ENCODE data around the gene KIAA2012.

Gene KIAA2012

GRCh38 chr2:202142540-202142939 lies 69.5 kb downstream of the KIAA2012 start:
- no peak for FAIRE-seq
- DNase-seq (ENCODE audit: insufficient read length, low spot score): no peak

DNA sequence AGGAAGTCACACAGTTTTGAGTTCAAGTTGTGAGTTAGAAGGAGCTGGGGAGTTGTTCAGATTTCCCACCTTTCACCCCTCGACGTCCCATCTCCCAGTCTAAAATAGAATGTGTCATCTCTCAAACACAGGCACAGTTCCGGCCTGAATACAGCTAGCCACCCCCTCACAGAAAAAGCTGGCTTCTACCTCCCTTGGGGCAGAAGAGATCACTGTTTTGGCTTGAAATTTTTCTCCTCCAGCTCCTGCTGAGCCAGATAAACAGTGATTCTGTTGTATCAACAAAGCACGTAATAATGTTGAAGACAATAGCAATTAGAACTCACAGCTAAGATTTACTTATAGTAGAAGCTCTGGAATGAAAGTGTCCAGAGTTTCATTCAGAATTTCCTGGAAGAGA lies 74.7 kb downstream of the KIAA2012 start:
- FAIRE-seq: no peak

GRCh38 chr2:202148515-202149154 lies 75.6 kb downstream of the KIAA2012 start:
- FAIRE-seq (no peak), DNase-seq (ENCODE audit: insufficient read length, low spot score) (no peak)

More for the DNA sequence above, 74.7 kb downstream of the KIAA2012 start:
- no peak for DNase-seq (ENCODE audit: insufficient read length, low spot score)

- no peak for FAIRE-seq
- no peak for DNase-seq (ENCODE audit: insufficient read length, low spot score)
Measured at GRCh38 chr2:202149155-202149762, 76.2 kb downstream of the KIAA2012 start.

DNA sequence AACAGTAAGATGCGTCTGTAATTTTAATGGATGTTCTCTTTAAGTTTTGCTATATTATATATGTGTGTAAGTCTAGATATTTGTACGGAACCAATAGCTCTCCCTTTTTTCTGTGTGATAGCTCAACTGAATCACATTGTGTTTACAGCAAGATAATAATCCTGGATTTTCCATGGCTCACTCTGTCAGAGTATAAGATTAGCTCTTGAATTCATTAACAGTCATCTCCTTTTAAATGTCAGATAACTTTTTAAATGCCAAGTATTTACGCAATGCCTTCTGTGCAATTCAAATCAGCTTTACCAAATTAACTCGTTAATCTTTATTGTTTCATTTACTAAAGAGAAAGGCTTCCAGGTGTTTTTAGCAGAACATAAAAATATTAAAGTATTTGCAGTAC lies 76.9 kb downstream of the KIAA2012 start:
- DNase-seq (ENCODE audit: insufficient read length, low spot score): no peak
- no peak for FAIRE-seq

DNA sequence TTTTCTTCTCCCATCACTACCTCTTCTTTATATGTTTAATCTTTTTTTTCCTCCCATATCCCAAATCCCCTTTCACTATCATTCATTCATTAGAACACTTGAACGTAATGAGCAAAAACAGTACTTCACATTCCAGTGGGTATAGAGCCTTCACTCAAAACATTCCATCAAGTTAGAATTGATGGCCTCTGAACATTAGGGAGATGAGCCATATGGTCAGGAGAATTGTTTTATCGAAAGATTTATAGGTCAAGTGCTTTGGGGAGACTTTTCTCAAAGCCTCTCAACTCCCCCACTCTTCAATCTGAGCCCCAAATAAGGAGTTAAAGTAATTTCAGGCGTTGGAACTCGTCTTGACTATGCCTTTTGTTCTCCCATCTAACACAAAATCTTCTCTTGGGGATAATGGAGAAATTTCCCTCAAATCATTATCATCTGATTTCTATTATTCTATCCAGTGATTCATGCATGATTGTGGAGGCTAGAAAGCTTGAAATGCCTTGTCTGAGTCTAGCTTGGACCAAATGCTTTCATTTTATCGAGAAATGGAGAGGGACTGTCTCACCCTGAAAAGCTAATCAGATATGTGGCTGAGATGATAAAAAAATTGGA lies 79.2 kb downstream of the KIAA2012 start:
- DNase-seq (ENCODE audit: insufficient read length, low spot score) (no peak), FAIRE-seq (no peak)

- no peak for DNase-seq (ENCODE audit: insufficient read length, low spot score)
Measured at GRCh38 chr2:202154613-202155012, 81.6 kb downstream of the KIAA2012 start.

GRCh38 chr2:202157211-202157990 lies 84.3 kb downstream of the KIAA2012 start:
- no peak for FAIRE-seq
- no peak for DNase-seq (ENCODE audit: insufficient read length, low spot score)

More at GRCh38 chr2:202154613-202155012, 81.6 kb downstream of the KIAA2012 start:
- FAIRE-seq: no peak

DNA sequence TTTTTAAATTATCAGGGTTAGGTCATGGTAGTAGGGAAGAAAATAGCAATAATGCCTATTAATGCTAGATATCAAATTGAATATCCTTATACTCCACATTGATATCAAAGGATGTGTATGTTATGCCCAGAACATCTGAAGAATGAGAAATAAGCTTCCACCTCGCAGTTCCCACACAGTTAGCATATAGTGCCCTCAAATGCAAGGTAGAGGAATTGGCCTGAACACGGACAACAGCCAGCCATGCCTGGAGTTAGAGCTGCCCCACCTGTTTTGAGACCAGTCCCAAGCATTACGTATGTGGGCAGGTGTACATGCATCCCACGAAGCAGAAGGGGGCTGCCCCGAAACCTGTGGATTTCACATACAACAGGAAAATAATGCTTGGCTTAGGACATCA lies 85.7 kb downstream of the KIAA2012 start:
- DNase-seq (ENCODE audit: insufficient read length, low spot score) (peak; percentile 42), FAIRE-seq (peak; percentile 46)

GRCh38 chr2:202161151-202161835 lies 88.2 kb downstream of the KIAA2012 start:
- FAIRE-seq (peak; percentile 86), DNase-seq (ENCODE audit: insufficient read length, low spot score) (peak; percentile 35)

DNA sequence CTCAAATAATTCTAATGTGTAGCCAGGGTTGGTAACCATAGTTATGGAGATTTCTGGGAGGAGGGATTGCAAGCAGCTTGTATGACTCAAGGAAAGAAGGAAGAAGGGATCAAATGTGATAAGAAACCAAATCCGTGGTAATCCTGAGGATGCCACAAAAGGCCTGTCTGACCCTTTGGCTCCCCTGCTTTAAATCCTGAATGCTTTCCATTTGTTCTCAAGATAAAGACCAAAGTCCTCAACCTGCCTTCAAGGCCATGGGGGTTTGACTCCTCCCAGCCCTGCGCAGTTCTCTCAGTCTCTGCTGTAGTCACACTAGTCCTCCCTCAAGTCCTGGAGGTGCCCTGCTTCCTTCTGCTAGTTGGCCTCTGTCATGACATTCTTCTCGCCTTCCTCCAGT lies 91.4 kb downstream of the KIAA2012 start:
- no peak for FAIRE-seq
- no peak for DNase-seq (ENCODE audit: insufficient read length, low spot score)

- FAIRE-seq (no peak), DNase-seq (ENCODE audit: insufficient read length, low spot score) (no peak)
Measured at GRCh38 chr2:202165208-202165607, 92.2 kb downstream of the KIAA2012 start.

DNA sequence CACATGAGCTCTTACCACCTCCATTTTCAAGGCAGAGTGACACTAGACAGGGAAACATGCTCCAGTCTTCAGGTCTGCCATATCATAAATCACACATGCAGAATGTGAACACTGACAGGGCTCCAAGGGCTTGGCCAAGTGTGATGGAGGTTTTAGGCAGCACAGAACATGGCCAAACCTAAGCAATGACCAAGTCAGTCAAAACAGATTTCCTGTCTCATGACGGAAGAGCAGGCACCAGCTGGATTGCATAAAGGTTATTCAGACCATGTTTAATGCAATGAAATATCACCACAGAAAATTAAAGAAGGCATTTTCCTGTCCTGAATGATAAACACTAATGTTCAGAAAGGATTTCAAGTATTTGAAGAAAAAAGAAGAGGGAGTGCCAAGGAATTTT lies 92.9 kb downstream of the KIAA2012 start:
- DNase-seq (ENCODE audit: insufficient read length, low spot score) (no peak), FAIRE-seq (no peak)

DNA sequence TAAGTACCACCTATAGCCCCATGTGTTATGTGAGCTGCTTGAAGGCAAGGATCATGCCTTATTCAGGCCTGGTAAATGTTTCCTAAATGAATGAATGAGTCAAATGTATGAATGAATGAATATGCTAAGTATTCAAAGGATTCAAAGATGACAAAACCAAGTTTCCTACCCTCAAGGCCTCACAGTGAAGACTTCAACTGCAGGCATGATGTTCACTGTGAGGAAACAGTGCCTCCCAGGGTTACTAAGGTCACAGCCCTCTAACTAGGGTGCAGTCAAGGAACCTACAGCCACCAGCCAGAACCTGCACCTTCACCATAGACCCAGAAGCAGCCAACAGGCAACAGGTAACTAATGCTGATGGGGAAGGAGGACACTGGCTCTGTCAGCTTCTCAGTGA lies 96.1 kb downstream of the KIAA2012 start:
- DNase-seq (ENCODE audit: insufficient read length, low spot score): no peak
- FAIRE-seq: no peak

DNA sequence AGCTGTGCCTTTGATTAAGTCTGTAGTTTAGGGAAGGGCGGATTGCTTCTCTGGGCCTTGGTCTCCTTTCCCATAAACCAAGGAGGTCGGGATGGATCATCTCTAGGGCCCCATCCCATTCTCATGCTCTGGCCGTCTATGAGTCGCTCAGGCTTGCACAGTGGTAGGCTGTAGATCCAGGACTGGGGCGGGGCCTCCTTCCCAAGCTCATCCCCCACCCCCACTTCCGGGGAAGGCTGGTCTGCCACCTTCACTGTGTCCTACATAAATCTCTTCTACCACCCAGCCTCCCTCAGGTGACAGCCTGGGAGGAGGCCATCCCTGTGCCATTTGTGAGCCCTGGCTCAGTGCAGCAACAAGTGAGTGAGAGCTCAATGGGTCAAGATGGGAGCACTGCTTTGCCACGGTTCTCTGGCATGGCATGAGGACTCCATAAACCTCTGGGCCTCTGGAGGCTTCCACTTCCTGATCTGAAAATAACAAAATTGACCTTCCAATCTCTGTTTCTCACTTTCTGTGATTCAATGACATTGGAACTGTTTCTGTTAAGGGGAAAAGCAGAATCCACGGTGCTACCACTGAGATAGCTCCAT lies 96.9 kb downstream of the KIAA2012 start:
- DNase-seq (ENCODE audit: insufficient read length, low spot score) (no peak), FAIRE-seq (no peak)

DNA sequence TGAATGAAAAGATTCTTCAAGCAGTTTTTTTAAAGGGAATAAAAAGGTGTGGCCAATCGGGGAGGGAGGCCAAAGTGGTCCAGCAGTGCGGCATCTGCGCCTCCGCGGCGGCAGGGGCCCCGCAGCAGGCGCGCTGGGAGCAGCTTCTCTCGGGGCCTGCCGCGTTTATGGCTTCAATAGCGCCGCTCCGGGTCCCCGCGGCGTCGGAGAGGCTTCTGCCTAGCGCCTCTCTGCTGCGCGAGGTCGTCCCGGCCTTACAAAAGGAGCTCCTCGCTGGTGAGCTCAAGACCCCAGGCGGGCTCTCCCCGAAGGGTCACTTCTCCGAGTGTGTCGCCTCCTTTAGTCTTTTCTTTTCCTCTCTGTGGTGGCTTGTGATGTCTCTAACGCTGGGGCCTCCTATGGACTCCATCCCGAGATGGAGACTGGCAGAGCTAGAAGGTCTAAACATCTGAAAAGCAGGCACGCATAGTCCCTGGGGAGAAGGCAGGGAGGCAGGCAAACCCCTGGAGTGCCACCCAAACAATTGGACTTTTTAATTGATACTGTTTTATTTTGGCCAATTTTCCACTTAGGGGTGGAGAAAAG lies 98.3 kb downstream of the KIAA2012 start:
- DNase-seq (ENCODE audit: insufficient read length, low spot score) (no peak), FAIRE-seq (no peak)

DNA sequence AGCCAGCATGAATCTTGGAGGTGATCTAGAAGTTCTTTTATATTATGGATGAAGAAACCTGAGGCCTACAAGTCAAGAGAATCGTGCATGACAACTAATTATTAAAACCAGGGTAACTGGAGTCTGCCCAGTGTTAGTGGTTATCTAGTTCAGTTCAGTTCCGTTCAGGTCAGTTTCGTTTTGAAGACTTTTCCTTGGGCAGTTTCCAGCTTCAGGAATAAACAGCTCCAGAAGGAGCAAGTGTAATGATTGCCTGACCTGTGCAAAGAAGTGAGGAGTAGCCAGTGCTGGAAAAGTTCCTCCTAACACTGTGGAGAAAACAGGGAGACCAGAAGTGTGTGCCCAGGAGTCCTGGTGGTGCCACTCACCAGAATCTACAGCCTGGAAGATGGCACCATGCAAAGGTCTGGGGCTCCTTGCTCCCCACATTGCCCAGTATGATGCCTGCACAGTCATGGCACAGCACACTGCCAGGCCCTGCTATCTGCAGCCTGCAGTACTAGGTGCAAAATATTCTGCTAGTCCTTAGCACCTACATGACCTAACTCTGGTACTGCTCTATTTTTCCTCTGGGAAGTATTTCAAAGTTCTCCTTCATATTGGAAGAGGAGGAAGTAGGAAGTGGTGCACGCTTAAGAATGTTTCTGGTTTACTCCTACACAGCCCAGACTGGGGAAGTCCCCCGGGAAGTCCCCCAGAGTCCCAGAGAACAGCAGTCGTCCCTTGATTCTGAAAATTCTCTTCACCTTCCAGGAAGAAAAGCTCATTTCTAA lies 99.6 kb downstream of the KIAA2012 start:
- no peak for FAIRE-seq
- no peak for DNase-seq (ENCODE audit: insufficient read length, low spot score)

DNA sequence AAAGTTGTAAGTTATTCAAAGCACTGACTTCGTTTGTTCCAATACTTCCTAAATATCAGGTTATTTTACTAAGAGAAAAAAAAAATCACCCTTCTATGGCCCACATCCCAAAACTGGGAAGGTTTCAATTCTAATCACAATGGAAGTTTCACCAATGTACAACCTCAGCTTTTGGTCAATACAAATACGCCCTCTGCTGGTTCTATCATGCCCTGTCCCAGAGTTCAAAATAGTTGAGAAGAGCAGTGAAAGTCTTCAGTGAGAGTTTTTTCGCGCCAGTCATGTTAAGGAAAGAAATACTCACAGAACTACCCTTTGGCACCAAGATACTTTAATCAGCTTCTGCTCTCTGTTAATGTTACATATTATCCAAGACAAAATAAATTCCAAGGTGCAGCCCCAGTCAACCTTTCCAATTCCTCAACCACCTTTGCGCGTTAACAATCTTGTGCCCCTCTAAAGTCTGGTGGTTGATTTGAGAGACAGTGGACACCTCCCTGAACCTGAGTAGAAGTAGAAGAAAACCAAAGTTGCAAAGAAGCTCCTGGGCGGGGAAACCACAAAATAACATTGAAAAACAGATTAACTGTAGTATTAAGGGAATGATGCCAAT lies 105.4 kb downstream of the KIAA2012 start:
- no peak for FAIRE-seq

GRCh38 chr2:202184557-202184956 lies 111.5 kb downstream of the KIAA2012 start:
- no peak for DNase-seq (ENCODE audit: insufficient read length, low spot score)
- FAIRE-seq: no peak

More for the DNA sequence above, 105.4 kb downstream of the KIAA2012 start:
- peak; percentile 59 for DNase-seq (ENCODE audit: insufficient read length, low spot score)
